Breast epithelium (tissue), 4 donors: ENCODE results near the gene ZFHX3. TPM values are rescaled to one million over a fixed set of nuclear protein-coding genes. Genes with fewer than 3 reads are reported as not detected.

Source experiments
- DNase-seq, 2 donors: peaks; one replicate each; pipeline ENCODE4 v3.0.0-alpha.2; 2019; ENCODE audit warnings: low spot score in 2 of 2
- H3K27ac ChIP-seq, 2 donors: fragments of 200-600 bp; sonication (generic) in 1 of 2; one replicate each; pipeline ENCODE4 v1.5.1; 2016 to 2019; ENCODE audit warnings: mild to moderate bottlenecking in 1 of 2
- H3K27me3 ChIP-seq, 2 donors: fragments of 200-600 bp; sonication (generic) in 1 of 2; one replicate each; pipeline versions ENCODE4 v1.5.1 to v1.6.0; 2017 to 2019; ENCODE audit warnings: control low read depth in 1 of 2, mild to moderate bottlenecking in 1 of 2
- H3K36me3 ChIP-seq: fragments of 200-600 bp; one replicate; pipeline ENCODE4 v1.5.1; 2019
- H3K4me1 ChIP-seq, 2 donors: fragments of 200-600 bp; sonication (generic); one replicate each; pipeline ENCODE4 v1.5.1; 2016 to 2019; ENCODE audit warnings: control low read depth in 1 of 2
- H3K4me3 ChIP-seq, 3 donors: fragments of 200-600 bp; sonication (generic); 1 replicate in 2 of 3; 2 replicates in 1 of 3; pipeline ENCODE4 v1.5.1; 2016 to 2019; ENCODE audit warnings: mild to moderate bottlenecking in 3 of 3, moderate library complexity in 2 of 3
- H3K9me3 ChIP-seq, 2 donors: fragments of 200-600 bp; sonication (generic) in 1 of 2; one replicate each; pipeline ENCODE4 v1.5.1; 2016 to 2019; ENCODE audit warnings: control low read depth in 1 of 2
- CTCF ChIP-seq, 3 donors: fragments of 450-650 bp; IDR thresholded peaks; one replicate each; pipeline ENCODE4 v1.5.1; 2016 to 2017; ENCODE audit warnings: antibody characterized with exemption in 3 of 3, mild to moderate bottlenecking in 3 of 3, moderate library complexity in 3 of 3
- POLR2A ChIP-seq: fragments of 450-650 bp; IDR thresholded peaks from one replicate; pipeline ENCODE4 v1.6.1; 2016; ENCODE audit warnings: antibody characterized with exemption, mild to moderate bottlenecking, moderate library complexity
- POLR2AphosphoS5 ChIP-seq, 3 donors: sonication (generic); formaldehyde crosslinking; IDR thresholded peaks; one replicate each; pipeline ENCODE4 v1.6.1; 2017; ENCODE audit warnings: antibody characterized with exemption in 3 of 3
- intact Hi-C: fragments of 100-400 bp; cut with DNase I; formaldehyde crosslinking; loops from one replicate; pipeline ENCODE4 v1.15.1; 2023; ENCODE audit warnings: low total_unique reads
- total RNA-seq, 3 donors: library from RNA; depleted of rRNA; stranded (reverse); fragments of >200 nt; gene quantifications; one replicate each; pipeline ENCODE4 v1.1.0, GENCODE V29; 2016

The ZFHX3 gene
- total RNA-seq, 3 donors from 2014 or later: 10.8 to 36.0 (median 11.8) TPM

DNA sequence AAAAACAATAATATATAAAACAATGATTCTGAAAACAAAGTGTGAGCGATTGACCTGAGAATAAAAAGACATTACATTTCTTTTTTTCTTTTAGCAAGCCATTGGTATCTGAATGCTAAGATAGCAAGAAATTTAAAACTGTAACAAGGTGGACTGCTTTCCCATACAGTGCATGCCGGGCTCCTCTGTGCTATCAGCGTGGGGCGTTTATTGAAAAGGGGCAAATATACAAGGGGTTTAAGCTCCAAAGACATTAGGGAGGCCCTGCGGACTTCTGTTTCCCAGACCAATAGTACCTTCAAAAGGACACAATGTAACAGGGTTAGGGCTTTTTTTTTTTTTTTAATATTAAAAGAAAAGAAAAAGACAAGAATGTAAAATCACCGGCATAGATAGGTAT, 261.3 kb downstream of the ZFHX3 start:
- Histone ChIP-seq H3K27me3 (no peaks in the 10 kb centered on the region), H3K27ac (peak overlapping the region in 1 of 2 donors; percentile 80), H3K4me1 (no peaks in the 10 kb centered on the region), H3K9me3 (no peaks in the 10 kb centered on the region), H3K36me3 (no peaks in the 10 kb centered on the region), H3K4me3 (peak overlapping the region in 1 of 3 donors; percentile 51)
- no peak for TF ChIP-seq POLR2AphosphoS5 (IDR thresholded peaks at IDR 0.05)
- no peak for TF ChIP-seq CTCF (IDR thresholded peaks at IDR 0.05)
- TF ChIP-seq POLR2A: no peak
- intact Hi-C loops: no loop called here
- DNase-seq: no peak

GRCh38 chr16:72785886-72786285, 262.0 kb downstream of the ZFHX3 start:
- no peaks in the 10 kb centered on the region for H3K9me3 ChIP-seq
- intact Hi-C loops: no loop called here
- no peaks in the 10 kb centered on the region for H3K27me3 ChIP-seq
- no peak for TF ChIP-seq POLR2AphosphoS5 (IDR thresholded peaks at IDR 0.05)
- TF ChIP-seq CTCF (IDR thresholded peaks at IDR 0.05): no peak
- no peak for TF ChIP-seq POLR2A
- H3K4me3 ChIP-seq: peak overlapping the region in 2 of 3 donors; percentile 20 to 44
- DNase-seq: no peak
- no peaks in the 10 kb centered on the region for H3K36me3 ChIP-seq
- H3K27ac ChIP-seq: no peak overlapping the region
- no peaks in the 10 kb centered on the region for H3K4me1 ChIP-seq

DNA sequence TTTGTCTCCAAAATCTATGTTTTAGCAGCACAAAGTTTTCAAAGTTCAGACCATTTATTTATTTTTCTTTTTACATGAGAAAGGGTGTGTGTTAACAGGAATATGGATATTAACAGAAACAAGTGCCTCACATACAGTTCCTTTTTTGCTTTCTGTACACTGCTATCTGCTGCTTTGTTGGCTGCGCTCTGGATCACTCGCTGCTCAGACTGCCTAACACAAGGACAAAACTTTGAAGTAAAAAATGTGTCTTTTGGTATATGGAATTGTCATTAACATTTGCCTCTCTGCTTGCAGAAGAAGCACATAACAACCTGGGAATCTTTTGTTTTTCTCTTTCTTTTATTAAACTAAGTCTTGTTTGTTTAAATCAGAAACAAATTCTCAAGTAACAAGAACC, 262.8 kb downstream of the ZFHX3 start:
- H3K27me3 ChIP-seq: no peaks in the 10 kb centered on the region
- TF ChIP-seq POLR2A (no peak), POLR2AphosphoS5 (IDR thresholded peaks at IDR 0.05) (no peak)
- no peaks in the 10 kb centered on the region for H3K4me1 ChIP-seq
- no peaks in the 10 kb centered on the region for H3K9me3 ChIP-seq
- peak overlapping the region in 1 of 3 donors; percentile 9 for H3K4me3 ChIP-seq
- no peak for DNase-seq
- no peaks in the 10 kb centered on the region for H3K36me3 ChIP-seq
- no peak overlapping the region for H3K27ac ChIP-seq
- intact Hi-C loops: no loop called here

- TF ChIP-seq CTCF (IDR thresholded peaks at IDR 0.05) (no peak), POLR2AphosphoS5 (IDR thresholded peaks at IDR 0.05) (no peak), POLR2A (no peak)
- Histone ChIP-seq H3K27ac (peak overlapping the region in 1 of 2 donors; percentile 29), H3K9me3 (no peaks in the 10 kb centered on the region), H3K4me3 (no peak overlapping the region), H3K27me3 (no peaks in the 10 kb centered on the region), H3K36me3 (no peaks in the 10 kb centered on the region), H3K4me1 (no peaks in the 10 kb centered on the region)
- intact Hi-C loops: no loop called here
- no peak for DNase-seq
These were observed 264.1 kb downstream of the ZFHX3 start for GRCh38 chr16:72783716-72784318.

GRCh38 chr16:72769876-72770275, 278.1 kb downstream of the ZFHX3 start:
- Histone ChIP-seq H3K27me3 (no peaks in the 10 kb centered on the region), H3K36me3 (no peaks in the 10 kb centered on the region), H3K9me3 (no peaks in the 10 kb centered on the region), H3K4me1 (no peaks in the 10 kb centered on the region), H3K27ac (no peak overlapping the region), H3K4me3 (no peak overlapping the region)
- TF ChIP-seq POLR2A (no peak), POLR2AphosphoS5 (IDR thresholded peaks at IDR 0.05) (no peak), CTCF (IDR thresholded peaks at IDR 0.05) (no peak)
- intact Hi-C loops: no loop called here
- DNase-seq: no peak
